ENCODE measurements around the gene SPATA20. TPM values are rescaled to one million over a fixed set of nuclear protein-coding genes. Genes with fewer than 3 reads are reported as not detected.

Gene SPATA20
- total RNA-seq, 2 experiments from 2014 or later, result 7.9 to 8.3 TPM

- BruUV-seq (replicated peaks), result no TSS peak
- no peaks in the 10 kb centered on the region for H3K9me3 ChIP-seq (ENCODE audit: low read length)
- no peaks in the 10 kb centered on the region for H3K9me2 ChIP-seq (ENCODE audit: insufficient read depth, low read length)
- TF ChIP-seq, protein P1, sequence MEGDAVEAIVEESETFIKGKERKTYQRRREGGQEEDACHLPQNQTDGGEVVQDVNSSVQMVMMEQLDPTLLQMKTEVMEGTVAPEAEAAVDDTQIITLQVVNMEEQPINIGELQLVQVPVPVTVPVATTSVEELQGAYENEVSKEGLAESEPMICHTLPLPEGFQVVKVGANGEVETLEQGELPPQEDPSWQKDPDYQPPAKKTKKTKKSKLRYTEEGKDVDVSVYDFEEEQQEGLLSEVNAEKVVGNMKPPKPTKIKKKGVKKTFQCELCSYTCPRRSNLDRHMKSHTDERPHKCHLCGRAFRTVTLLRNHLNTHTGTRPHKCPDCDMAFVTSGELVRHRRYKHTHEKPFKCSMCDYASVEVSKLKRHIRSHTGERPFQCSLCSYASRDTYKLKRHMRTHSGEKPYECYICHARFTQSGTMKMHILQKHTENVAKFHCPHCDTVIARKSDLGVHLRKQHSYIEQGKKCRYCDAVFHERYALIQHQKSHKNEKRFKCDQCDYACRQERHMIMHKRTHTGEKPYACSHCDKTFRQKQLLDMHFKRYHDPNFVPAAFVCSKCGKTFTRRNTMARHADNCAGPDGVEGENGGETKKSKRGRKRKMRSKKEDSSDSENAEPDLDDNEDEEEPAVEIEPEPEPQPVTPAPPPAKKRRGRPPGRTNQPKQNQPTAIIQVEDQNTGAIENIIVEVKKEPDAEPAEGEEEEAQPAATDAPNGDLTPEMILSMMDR (conservative IDR thresholded peaks at IDR 0.05; ENCODE audit: low read length), result no peak
- TF ChIP-seq EZH2phosphoT487 (IDR thresholded peaks at IDR 0.05; ENCODE audit: borderline replicate concordance, low read depth, low read length), result no peak
- H3K27ac ChIP-seq (ENCODE audit: low read depth, low read length, poor library complexity, severe bottlenecking), result no peak overlapping the region
- H3K4me1 ChIP-seq (ENCODE audit: insufficient read depth, low read length, poor library complexity, severe bottlenecking), result peaks cover 8% of the 10 kb centered on the region
- POLR2A ChIA-PET, result interaction anchor here (0.7 kb wide), 1 partner anchor 703 kb away, joined by 3 read pairs; no protein-coding TSS in a partner anchor
- CTCF ChIA-PET (ENCODE audit: unreplicated experiment), result no interaction called here
- no peak overlapping the region for H2AFZ ChIP-seq (ENCODE audit: low read length)
- H3K4me2 ChIP-seq (ENCODE audit: low read length), result no peak overlapping the region
- no peak overlapping the region for H3K4me3 ChIP-seq (ENCODE audit: low read depth, low read length, poor library complexity, severe bottlenecking)
- H3K36me3 ChIP-seq (ENCODE audit: insufficient read depth, low read length), result no peaks in the 10 kb centered on the region
- intact Hi-C loops (cut with micrococcal nuclease; ENCODE audit: unreplicated experiment), result no loop called here
- DNase-seq (ENCODE audit: low spot score), result no peak
- no peaks in the 10 kb centered on the region for H4K20me1 ChIP-seq (ENCODE audit: insufficient read depth, low read length)
- no peaks in the 10 kb centered on the region for H3K79me2 ChIP-seq (ENCODE audit: insufficient read depth, low read depth, low read length)
These were observed 52.6 kb downstream of the SPATA20 start for GRCh38 chr17:50599606-50600005.

DNA sequence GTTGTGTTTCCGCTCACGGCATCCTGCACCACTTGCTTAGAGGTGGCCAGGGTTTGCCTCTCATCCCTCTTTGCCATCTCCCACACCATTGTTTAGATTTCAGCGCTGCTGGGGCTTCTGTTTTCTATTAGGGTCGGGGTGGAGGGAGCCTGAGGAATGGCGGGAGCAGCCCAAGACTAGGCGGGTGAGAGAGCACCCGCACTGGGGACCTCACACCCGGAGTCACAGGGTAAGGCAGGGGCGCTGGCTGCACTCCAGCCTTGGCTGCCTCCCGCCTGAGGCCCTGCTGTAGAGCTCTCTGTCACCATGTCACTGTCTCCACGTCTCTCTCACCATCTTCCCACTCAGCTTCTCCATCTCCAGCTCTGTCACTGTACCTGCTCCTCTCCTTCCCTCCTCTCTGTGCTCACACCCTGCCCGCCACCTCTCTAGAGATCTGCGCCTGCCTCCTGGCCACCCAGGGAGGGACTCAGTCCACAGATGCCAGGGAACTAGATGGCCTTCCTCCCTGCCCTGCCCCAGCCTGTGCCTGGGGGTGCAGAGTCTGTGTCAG, 54.9 kb downstream of the SPATA20 start:
- Histone ChIP-seq H3K27ac (ENCODE audit: low read depth, low read length, poor library complexity, severe bottlenecking) (no peak overlapping the region), H3K4me3 (ENCODE audit: low read depth, low read length, poor library complexity, severe bottlenecking) (no peak overlapping the region), H3K4me2 (ENCODE audit: low read length) (no peak overlapping the region), H3K36me3 (ENCODE audit: insufficient read depth, low read length) (no peaks in the 10 kb centered on the region), H3K79me2 (ENCODE audit: insufficient read depth, low read depth, low read length) (no peaks in the 10 kb centered on the region), H3K4me1 (ENCODE audit: insufficient read depth, low read length, poor library complexity, severe bottlenecking) (peaks cover 8% of the 10 kb centered on the region), H3K9me3 (ENCODE audit: low read length) (no peaks in the 10 kb centered on the region), H3K9me2 (ENCODE audit: insufficient read depth, low read length) (no peaks in the 10 kb centered on the region), H2AFZ (ENCODE audit: low read length) (no peak overlapping the region), H4K20me1 (ENCODE audit: insufficient read depth, low read length) (no peaks in the 10 kb centered on the region)
- ChIA-PET CTCF (ENCODE audit: unreplicated experiment) (no interaction called here), POLR2A (interaction anchor here (0.5 kb wide), 1 partner anchor 568 kb away, joined by 5 read pairs; no protein-coding TSS in a partner anchor)
- TF ChIP-seq, protein P1 (conservative IDR thresholded peaks at IDR 0.05; ENCODE audit: low read length), result no peak
- TF ChIP-seq EZH2phosphoT487 (IDR thresholded peaks at IDR 0.05; ENCODE audit: borderline replicate concordance, low read depth, low read length), result no peak
- BruUV-seq (replicated peaks), result no TSS peak
- intact Hi-C loops (cut with micrococcal nuclease; ENCODE audit: unreplicated experiment), result no loop called here
- no peak for DNase-seq (ENCODE audit: low spot score)

DNA sequence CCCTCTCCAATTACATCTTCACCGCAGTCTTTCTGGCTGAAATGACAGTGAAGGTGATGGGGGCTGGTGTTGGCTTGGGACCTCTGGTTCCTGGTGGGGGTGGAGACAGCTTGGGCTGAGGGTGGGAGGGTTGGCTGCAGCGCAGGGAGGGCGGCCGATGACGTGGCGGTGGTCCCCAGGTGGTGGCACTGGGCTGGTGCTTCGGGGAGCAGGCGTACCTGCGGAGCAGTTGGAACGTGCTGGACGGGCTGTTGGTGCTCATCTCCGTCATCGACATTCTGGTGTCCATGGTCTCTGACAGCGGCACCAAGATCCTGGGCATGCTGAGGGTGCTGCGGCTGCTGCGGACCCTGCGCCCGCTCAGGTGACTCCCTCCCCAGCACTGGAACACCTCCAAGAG, 55.9 kb downstream of the SPATA20 start:
- H3K9me3 ChIP-seq (ENCODE audit: low read length), result no peaks in the 10 kb centered on the region
- peaks cover 8% of the 10 kb centered on the region for H3K4me1 ChIP-seq (ENCODE audit: insufficient read depth, low read length, poor library complexity, severe bottlenecking)
- TF ChIP-seq, protein P1 (conservative IDR thresholded peaks at IDR 0.05; ENCODE audit: low read length), result no peak
- no peak for TF ChIP-seq EZH2phosphoT487 (IDR thresholded peaks at IDR 0.05; ENCODE audit: borderline replicate concordance, low read depth, low read length)
- no peaks in the 10 kb centered on the region for H4K20me1 ChIP-seq (ENCODE audit: insufficient read depth, low read length)
- no TSS peak for BruUV-seq (replicated peaks)
- intact Hi-C loops (cut with micrococcal nuclease; ENCODE audit: unreplicated experiment), result no loop called here
- H3K4me3 ChIP-seq (ENCODE audit: low read depth, low read length, poor library complexity, severe bottlenecking), result no peak overlapping the region
- no peak overlapping the region for H3K4me2 ChIP-seq (ENCODE audit: low read length)
- no peaks in the 10 kb centered on the region for H3K36me3 ChIP-seq (ENCODE audit: insufficient read depth, low read length)
- no peak overlapping the region for H2AFZ ChIP-seq (ENCODE audit: low read length)
- no peak overlapping the region for H3K27ac ChIP-seq (ENCODE audit: low read depth, low read length, poor library complexity, severe bottlenecking)
- H3K79me2 ChIP-seq (ENCODE audit: insufficient read depth, low read depth, low read length), result no peaks in the 10 kb centered on the region
- no peak for DNase-seq (ENCODE audit: low spot score)
- H3K9me2 ChIP-seq (ENCODE audit: insufficient read depth, low read length), result no peaks in the 10 kb centered on the region
- CTCF ChIA-PET (ENCODE audit: unreplicated experiment), result no interaction called here
- POLR2A ChIA-PET, result no interaction called here

All from OCI-LY7 (cell line).